Glomerular visceral epithelial cell (primary cell): Measurements from ENCODE around the gene SLC30A1.

Experiments
- DNase-seq: peaks from one replicate; pipeline ENCODE4 v3.0.0-alpha.2; 2016; ENCODE audit errors: extremely low spot score

SLC30A1 gene

DNA sequence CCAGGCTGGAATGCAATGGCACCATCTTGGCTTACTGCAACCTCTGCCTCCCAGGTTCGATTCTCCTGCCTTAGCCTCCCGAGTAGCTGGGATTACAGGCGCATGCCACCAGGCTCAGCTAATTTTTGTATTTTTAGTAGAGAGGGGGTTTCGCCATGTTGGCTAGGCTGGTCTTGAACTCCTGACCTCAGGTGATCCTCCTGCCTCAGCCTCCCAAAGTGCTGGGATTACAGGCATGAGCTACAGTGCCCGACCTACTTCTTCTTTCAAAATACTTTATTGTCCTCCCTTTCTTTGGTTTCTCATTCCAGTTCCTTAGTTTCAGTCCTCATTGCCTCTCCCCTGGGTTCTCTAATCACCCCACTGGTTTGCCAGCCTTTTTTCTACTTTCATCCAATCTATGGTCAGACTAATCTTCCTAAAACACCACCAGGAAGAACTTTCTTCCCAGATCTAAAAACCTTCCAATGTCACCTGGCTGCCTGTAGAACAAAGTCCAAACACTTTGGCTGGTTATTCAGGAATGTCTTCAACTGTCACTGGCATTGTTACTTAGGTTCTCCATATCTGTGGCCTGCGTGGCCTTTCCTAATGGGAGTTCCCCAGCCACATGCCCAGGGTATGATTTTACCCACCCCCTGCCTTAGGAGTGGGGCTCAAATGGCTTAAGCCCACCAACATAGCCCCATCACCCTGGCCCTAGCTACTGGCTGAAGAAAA lies 29.0 kb upstream of the SLC30A1 start:
- DNase-seq = no peak

GRCh38 chr1:211606914-211607753 lies 28.2 kb upstream of the SLC30A1 start:
- no peak for DNase-seq

DNA sequence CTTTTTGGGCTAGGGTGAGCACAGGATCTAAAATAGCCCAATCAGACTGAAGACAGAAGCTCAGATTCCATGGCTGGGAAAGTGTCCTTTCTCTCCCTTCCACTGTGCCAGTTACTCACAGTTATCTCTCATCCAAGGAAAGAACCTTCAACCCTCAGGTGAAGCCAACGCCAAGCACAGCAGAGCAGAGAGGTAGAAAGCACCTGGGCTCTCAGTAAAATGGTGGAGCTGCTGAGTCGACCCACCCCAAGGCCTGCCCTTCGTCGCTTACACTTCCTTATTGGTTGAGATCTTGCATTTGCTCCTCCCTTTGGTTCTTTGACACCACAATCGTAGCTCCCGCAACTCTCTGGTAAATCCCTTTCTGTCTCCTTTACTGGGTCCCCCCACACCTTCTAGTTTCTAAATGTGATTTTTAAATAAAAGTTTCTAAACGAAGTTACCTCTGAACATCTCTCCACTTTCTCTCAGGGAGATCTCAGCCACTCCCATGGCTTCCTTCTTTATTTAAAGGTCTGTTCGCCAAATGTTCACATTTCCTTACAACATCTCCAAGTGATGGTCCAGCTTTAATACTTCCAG lies 27.5 kb upstream of the SLC30A1 start:
- DNase-seq = no peak

- no peak for DNase-seq
These were observed 26.8 kb upstream of the SLC30A1 start for GRCh38 chr1:211605603-211606331.

DNA sequence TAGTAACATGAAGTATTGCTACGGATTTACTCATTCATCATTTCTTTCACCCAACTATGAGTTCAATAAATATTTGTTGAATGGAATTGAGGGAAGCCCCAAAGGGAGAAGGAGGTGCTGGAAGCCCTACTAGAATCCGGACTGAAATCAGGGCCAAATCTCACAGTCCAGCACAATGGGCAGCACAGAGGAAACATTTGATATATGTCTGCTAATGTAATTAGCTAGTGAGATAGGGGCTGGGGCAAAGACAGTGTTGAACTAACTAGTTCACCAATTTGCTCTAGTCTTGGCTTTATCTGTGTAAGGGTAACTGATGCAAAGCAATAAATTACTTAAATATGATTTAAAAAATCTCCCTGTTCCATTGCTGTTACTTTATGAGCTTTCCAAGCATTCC lies 26.1 kb upstream of the SLC30A1 start:
- DNase-seq = no peak

GRCh38 chr1:211604548-211604947 lies 25.6 kb upstream of the SLC30A1 start:
- DNase-seq = no peak

DNA sequence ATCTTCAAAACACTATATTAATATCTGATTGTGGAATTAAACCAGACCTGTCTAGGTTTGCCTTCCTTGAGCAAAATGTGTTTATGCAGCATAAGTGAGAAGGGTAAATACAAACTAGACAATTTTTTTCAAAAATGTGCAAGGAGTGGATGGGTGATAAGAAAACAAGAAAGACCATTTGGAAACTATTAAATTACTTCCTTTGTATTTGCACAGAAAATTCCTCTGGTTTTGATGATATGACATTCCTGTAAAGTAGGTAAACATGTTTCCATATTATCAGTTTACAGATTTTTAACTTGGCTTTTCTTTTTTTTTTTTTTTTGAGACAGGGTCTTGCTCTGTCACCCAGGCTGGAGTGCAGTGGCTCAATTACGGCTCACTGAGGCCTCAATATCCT lies 24.8 kb upstream of the SLC30A1 start:
- no peak for DNase-seq

- DNase-seq = no peak
These were observed 24.3 kb upstream of the SLC30A1 start for GRCh38 chr1:211603191-211603701.

GRCh38 chr1:211601982-211602670 lies 23.2 kb upstream of the SLC30A1 start:
- DNase-seq = no peak

DNA sequence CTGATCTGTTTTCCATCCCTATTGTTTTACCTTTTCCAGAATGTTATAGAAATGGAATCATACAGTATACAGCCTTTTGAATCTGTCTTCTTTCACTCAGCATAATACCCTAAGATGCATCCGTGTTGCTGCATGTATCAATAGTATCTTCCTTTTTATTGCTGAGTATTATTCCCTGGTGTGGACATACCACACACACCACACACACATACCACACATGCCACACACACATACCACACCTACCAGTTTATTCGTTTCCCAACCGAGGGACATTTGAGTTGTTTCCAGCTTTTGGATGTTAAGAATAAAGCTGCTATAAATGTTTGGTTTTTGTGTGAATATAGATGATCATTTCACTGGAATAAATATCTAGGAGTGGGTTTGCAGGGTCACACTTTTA lies 22.2 kb upstream of the SLC30A1 start:
- DNase-seq = no peak

DNA sequence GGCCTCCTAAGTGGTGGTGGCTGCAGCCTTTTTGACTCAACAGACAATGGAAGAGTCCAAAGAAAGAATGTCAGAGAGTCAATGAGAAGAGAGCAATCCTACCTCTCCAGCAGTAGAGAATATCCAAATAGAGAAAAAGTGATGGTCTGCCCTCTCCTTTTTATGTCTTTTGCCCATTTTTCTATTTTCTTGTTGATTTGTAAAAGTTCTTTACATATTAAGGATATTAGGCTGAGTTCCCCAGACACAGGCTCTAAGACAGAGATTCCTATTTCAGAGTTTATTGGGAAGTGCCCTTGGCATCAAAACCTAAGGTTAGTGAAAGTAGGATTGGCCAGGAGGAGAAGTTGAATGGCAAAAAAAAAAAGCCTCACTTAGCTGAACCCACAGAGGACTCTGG lies 20.3 kb upstream of the SLC30A1 start:
- DNase-seq = no peak

GRCh38 chr1:211598514-211598913 lies 19.6 kb upstream of the SLC30A1 start:
- no peak for DNase-seq

DNA sequence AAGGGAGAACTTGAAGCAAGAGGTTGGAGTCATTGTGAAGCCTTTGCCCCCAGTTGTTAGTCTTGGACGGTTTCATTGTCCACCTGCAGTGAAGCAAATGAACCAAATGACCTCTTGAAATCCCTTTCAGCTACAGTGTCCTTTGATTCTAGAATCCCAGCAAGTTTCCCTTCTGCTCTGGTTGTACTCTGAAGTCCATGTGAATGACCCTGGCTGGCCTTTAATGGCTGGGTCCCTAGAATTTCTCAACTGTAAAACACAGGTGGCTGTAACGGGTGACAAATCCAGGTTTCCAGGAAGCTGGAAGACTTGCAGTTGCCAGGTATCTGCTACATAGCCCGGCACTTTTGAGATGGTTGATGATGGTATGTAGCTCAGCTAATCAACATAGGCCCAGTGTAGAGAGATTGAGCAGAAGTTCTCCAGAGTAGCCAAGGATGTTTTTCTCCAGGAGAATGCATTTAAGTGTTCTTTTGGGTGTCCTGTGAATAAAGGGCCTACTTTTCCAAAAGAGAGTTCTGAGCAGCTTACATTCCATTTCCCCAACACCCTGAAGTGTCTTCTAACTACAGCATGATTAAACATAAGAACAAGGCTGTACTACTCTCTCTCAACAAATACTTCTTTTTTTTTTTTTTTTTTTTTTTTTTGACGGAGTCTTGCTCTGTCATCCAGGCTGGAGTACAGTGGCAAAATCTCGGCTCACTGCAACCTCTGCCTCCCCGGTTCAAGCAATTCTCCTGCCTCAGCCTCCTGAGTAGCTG lies 17.6 kb upstream of the SLC30A1 start:
- DNase-seq = no peak

GRCh38 chr1:211595419-211595818 lies 16.5 kb upstream of the SLC30A1 start:
- DNase-seq = no peak

DNA sequence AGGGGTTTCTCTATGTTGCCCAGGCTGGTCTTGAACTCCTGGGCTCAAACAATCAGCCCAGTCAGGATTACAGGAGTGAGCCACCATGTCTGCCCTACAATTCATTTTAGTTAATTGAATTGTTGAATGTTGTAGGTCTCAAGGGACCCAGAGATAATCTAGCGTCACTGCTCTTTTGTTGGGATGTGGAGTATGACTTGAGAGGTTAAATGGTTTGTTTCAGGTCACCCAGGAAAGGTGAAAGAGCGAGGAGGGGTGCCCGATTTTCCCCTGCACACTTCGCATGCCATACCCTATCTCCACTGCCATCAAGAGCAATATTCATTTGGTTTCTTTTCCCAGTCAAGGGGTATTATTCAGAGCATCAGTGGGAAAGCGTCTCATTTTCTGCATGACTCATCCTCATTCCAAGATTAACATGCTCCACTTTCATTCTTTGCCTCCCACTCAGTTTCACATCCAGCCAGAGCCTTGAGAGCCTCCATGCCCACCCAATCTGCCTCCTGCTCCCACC lies 13.1 kb upstream of the SLC30A1 start:
- peak; percentile 65 for DNase-seq

GRCh38 chr1:211589782-211590721 lies 11.1 kb upstream of the SLC30A1 start:
- peak; percentile 84 for DNase-seq

DNA sequence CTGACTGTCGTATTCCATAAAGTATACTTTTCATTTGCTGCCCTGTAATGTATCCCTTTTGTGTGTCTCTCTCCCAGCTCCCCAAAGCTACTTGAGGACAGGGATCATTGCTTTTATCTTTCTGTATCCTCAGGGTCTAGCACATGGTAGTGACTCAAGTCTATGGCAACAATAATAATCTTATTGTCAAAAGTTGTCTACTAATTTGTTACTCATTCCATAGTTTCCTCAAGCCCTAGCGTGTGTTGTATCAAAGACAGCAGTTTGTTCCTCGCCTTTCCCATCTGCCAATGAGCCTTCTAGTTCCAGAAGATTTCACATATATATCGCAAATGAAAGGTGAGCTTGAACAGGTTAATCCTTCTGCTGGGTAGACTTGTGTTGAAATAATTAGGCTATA lies 9.8 kb upstream of the SLC30A1 start:
- no peak for DNase-seq

DNA sequence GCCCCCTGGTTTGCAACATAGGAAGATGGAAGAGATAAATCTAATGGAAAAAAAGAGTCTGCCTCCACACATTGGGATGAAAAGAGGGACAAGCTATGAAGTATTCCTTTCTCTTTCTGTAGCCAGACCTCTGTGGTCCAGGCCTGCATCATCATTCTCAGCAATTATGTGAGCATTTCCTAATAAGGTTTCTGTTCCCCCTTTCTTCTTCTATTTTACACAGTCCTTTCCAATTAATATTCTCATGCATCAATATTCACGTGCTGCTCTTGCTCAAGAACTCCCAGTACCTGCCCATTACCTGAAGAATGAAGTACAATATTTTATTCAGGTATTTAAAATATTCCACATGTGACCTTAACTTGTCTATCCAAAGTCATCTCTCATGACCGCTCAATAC lies 8.2 kb upstream of the SLC30A1 start:
- no peak for DNase-seq

DNA sequence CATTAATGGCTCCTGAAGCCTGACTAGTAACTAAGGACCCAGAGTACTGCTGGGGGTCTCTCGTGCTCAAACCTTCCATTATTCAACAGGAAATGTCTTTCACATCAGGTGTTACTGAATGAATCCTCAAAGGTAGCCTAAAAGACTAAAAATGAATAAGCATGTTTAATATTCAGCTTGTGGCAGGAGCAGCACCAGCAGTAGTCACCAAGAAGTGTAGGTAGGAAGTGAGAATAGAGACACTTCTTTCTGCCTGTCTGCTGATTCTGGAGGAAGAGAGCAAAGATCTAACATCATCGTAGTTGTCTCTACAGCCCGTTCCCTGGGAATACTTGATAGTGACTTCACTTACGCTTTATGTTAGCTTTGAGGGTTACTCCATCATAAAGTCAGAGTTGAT lies 7.6 kb upstream of the SLC30A1 start:
- no peak for DNase-seq
